B cell (primary cell): ENCODE results near the gene B4GALT7. TPM values are rescaled to one million over a fixed set of nuclear protein-coding genes. Genes with fewer than 3 reads are reported as not detected.

Experiments used
- ATAC-seq: fragments of 200-7000 bp; cut with Tn5 transposase; one replicate; pipeline ENCODE4 v1.10.0; 2021; ENCODE audit warnings: low read depth, mild to moderate bottlenecking, moderate number of reproducible peaks, moderate library complexity
- CTCF ChIA-PET: fragments of 350-600 bp; sonication (Branson Sonifier 250); formaldehyde crosslinking; loops from one replicate; lab custom pipeline; 2021; ENCODE audit warnings: antibody characterized with exemption, inconsistent platforms; lab: Charles Lee
- POLR2A ChIA-PET: fragments of 350-600 bp; sonication (Branson Sonifier 250); formaldehyde crosslinking; loops from one replicate; lab custom pipeline; 2021; ENCODE audit warnings: antibody characterized with exemption; lab: Charles Lee
- DNase-seq: peaks from one replicate; pipeline ENCODE4 v3.0.0; 2013
- H2AFZ ChIP-seq: 2 replicates; pipeline ENCODE4 v1.6.1; 2012; ENCODE audit warnings: mild to moderate bottlenecking, low read depth, low read length; ENCODE audit not compliant: insufficient read depth, poor library complexity, severe bottlenecking
- H3K27ac ChIP-seq, 2 donors: 1 replicate in 1 of 2; 2 replicates in 1 of 2; pipeline ENCODE4 v1.5.1; 2012 to 2013; ENCODE audit warnings: low read length in 2 of 2, mild to moderate bottlenecking in 2 of 2, moderate library complexity in 1 of 2
- H3K27me3 ChIP-seq, 4 experiments: fragments of 200-600 bp in 1 of 4; sonication (generic) in 1 of 4; replicated peaks in 1 of 4; 1 replicate in 2 of 4; 2 replicates in 2 of 4; pipeline versions ENCODE4 v1.6.1 to v1.7.0; 2013 to 2016; ENCODE audit warnings: low read length in 3 of 4, mild to moderate bottlenecking in 2 of 4, mixed read lengths in 1 of 4, moderate library complexity in 1 of 4; ENCODE audit not compliant: insufficient read depth in 4 of 4, control insufficient read depth in 3 of 4; ENCODE audit errors: control extremely low read depth in 1 of 4
- H3K36me3 ChIP-seq, 2 experiments: replicated peaks in 1 of 2; 1 replicate in 1 of 2; 2 replicates in 1 of 2; pipeline versions ENCODE4 v1.6.1 to v1.7.1; 2013; ENCODE audit warnings: low read length in 1 of 2; ENCODE audit not compliant: insufficient read depth in 2 of 2, control insufficient read depth in 1 of 2; ENCODE audit errors: control extremely low read depth in 1 of 2, extremely low read depth in 1 of 2
- H3K4me1 ChIP-seq, 2 donors: fragments of 200-600 bp in 1 of 2; sonication (generic) in 1 of 2; 1 replicate in 1 of 2; 2 replicates in 1 of 2; pipeline versions ENCODE4 v1.5.1 to v1.6.1; 2013 to 2017; ENCODE audit warnings: low read length in 2 of 2; ENCODE audit not compliant: control insufficient read depth in 2 of 2, insufficient read depth in 2 of 2
- H3K4me2 ChIP-seq: replicated peaks from 2 replicates; pipeline ENCODE3; 2012; ENCODE audit warnings: mild to moderate bottlenecking, low read depth, low read length; ENCODE audit not compliant: poor library complexity, severe bottlenecking
- H3K4me3 ChIP-seq, 5 experiments: fragments of 200-600 bp in 1 of 5; sonication (generic) in 1 of 5; 1 replicate in 3 of 5; 2 replicates in 2 of 5; pipeline versions ENCODE4 v1.5.1 to v1.7.0; 2011 to 2016; ENCODE audit warnings: low read length in 4 of 5, mild to moderate bottlenecking in 4 of 5, low read depth in 2 of 5, control low read depth in 1 of 5, moderate library complexity in 1 of 5; ENCODE audit not compliant: insufficient read depth in 1 of 5; ENCODE audit errors: control extremely low read depth in 1 of 5, extremely low read depth in 1 of 5
- H3K79me2 ChIP-seq: fragments of 200-600 bp; sonication (generic); one replicate; pipeline ENCODE4 v1.6.0; 2016; ENCODE audit warnings: low read length; ENCODE audit not compliant: control insufficient read depth, insufficient read depth
- H3K9ac ChIP-seq: fragments of 200-600 bp; sonication (generic); 2 replicates; pipeline ENCODE4 v1.6.1; 2017; ENCODE audit warnings: mild to moderate bottlenecking, low read length, moderate library complexity
- H3K9me3 ChIP-seq, 3 donors: one replicate each; pipeline versions ENCODE4 v1.6.1 to v1.7.1; 2013; ENCODE audit warnings: low read length in 2 of 3; ENCODE audit not compliant: control insufficient read depth in 2 of 3, insufficient read depth in 1 of 3; ENCODE audit errors: control extremely low read depth in 1 of 3
- H4K20me1 ChIP-seq: 2 replicates; pipeline ENCODE4 v1.6.0; 2012; ENCODE audit warnings: mild to moderate bottlenecking, low read length; ENCODE audit not compliant: insufficient read depth, control insufficient read depth, poor library complexity, severe bottlenecking
- H3K27ac Mint-ChIP-seq: one replicate; pipeline ENCODE4 v1.8.0; 2021; ENCODE audit warnings: mixed read lengths
- H3K27me3 Mint-ChIP-seq: one replicate; pipeline ENCODE4 v1.8.0; 2021; ENCODE audit warnings: mixed read lengths
- H3K4me1 Mint-ChIP-seq: one replicate; pipeline ENCODE4 v1.8.0; 2021; ENCODE audit warnings: mixed read lengths
- H3K4me3 Mint-ChIP-seq: one replicate; pipeline ENCODE4 v1.8.0; 2021; ENCODE audit warnings: mixed read lengths
- H3K9me3 Mint-ChIP-seq: one replicate; pipeline ENCODE4 v1.8.0; 2022; ENCODE audit warnings: mixed read lengths; ENCODE audit not compliant: insufficient read depth
- EZH2 ChIP-seq: IDR thresholded peaks from 2 replicates; pipeline ENCODE4 v1.6.1; 2012; ENCODE audit warnings: borderline replicate concordance, low read depth, mild to moderate bottlenecking, moderate library complexity, low read length; ENCODE audit not compliant: insufficient read depth, poor library complexity, severe bottlenecking
- WGBS: methylation state at CpG from one replicate; pipeline ENCODE4 v1.1.5; 2013; ENCODE audit warnings: missing lambda C conversion rate; ENCODE audit not compliant: insufficient coverage; 5-methylcytosine and 5-hydroxymethylcytosine counted together
- intact Hi-C: fragments of 100-400 bp; cut with micrococcal nuclease; formaldehyde crosslinking; loops from one replicate; pipeline ENCODE4 v1.10.0; 2022
- polyA plus RNA-seq: library from polyadenylated mRNA; depleted of rRNA; stranded (reverse); fragments of >200 nt; gene quantifications from 2 replicates; pipeline ENCODE4 v1.2.3, GENCODE V29; 2012
- total RNA-seq, 2 donors: library from RNA; stranded (reverse); fragments of 120-200 nt in 1 of 2; gene quantifications; 1 replicate in 1 of 2; 2 replicates in 1 of 2; pipeline versions ENCODE4 v1.2.3 to v1.2.4, GENCODE V29; 2013 to 2022
- TF ChIP-seq, protein P1 (sequence below): fragments of 200-600 bp; IDR thresholded peaks from one replicate; pipeline ENCODE4 v1.8.0; 2022; ENCODE audit warnings: antibody characterized with exemption, mild to moderate bottlenecking

The B4GALT7 gene
- total and polyA plus RNA-seq, 2 donors (not counting 1 experiment from before 2014, with no cell fraction given) = 27.0 to 41.8 TPM

DNA sequence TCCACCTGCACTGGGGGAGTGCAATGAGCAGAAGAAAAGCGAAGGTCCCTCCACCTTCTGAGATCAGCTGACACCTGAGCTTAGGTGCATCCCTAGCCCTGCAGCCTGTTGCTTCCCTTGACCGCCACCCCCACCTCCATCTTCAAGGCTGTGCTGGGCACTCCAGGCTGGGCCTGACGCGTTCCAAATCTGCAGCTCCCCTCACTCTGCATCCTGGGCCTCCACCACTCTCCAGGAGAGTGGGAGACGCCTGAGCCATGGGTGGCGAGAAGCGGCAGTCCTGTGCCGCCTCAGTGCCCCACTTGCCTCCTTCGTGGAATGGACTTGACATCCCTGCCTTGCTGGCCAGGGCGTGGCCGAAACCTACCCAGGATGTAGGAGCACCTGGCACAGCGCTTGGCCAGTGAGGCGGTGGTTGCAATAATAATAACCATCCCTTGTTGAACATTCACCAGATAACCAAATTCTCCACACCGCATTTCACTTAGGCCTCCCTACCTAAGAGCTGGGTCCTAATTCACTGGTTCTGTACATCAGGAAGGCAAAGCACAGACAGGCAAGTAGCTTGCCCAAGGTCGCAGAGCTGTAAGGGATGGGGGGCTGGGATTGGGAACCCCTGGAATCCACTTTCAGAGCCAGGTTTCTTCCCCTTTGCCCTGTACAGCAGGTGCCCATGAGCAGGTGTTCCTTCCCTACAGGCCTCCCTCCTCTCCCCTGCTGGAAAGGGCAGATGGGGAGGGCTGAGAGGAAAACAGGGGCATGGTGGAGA lies 11.7 kb downstream of the B4GALT7 start:
- DNase-seq = no peak
- H3K4me3 Mint-ChIP-seq = no peak overlapping the region
- WGBS = 97% methylated on average over 14 of the region's 15 CpGs

DNA sequence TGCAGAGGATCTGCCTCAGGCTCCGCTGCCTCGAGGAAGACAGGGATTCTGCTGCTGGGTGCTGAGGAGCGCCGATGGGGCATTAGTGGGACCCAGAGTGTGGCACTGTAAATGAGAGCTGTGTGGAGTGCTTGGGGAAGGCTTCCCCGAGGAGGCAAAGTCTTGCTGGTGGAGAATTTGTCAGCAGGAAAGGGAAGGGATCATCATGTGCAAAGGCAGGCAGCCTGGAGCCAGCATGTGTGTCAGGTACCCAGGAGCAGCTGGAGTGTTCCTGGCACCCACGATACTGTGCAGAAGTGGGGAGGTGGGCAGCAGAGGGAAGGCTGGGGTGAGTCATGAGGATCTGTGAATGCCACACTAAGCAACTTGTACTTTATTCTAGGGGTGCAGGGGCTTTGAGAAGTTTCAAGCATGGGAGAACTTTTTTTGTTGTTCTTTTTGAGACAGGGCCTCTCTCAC lies 12.3 kb downstream of the B4GALT7 start:
- Histone ChIP-seq H4K20me1 (peaks cover 14% of the 10 kb centered on the region), H3K9ac (no peak overlapping the region), H3K27me3 (no peaks in the 10 kb centered on the region), H3K9me3 (no peaks in the 10 kb centered on the region), H3K4me1 (peaks cover under 1 to 6% of the 10 kb centered on the region in 2 donors), H3K4me2 (no peak overlapping the region), H3K36me3 (peaks cover 3 to 16% of the 10 kb centered on the region in 2 experiments), H3K79me2 (no peaks in the 10 kb centered on the region), H3K27ac (no peak overlapping the region), H3K4me3 (no peak overlapping the region), H2AFZ (no peak overlapping the region)
- Mint-ChIP-seq H3K27ac (peak overlapping the region; percentile 65), H3K27me3 (no peaks in the 10 kb centered on the region), H3K9me3 (no peaks in the 10 kb centered on the region), H3K4me1 (peaks cover 6% of the 10 kb centered on the region), H3K4me3 (no peak overlapping the region)
- ChIA-PET CTCF (no interaction called here), POLR2A (no interaction called here)
- DNase-seq (no peak), ATAC-seq (no peak)
- 88% methylated on average over 6 of the region's 6 CpGs for WGBS
- intact Hi-C loops = no loop called here
- TF ChIP-seq EZH2 = no peak
- TF ChIP-seq, protein P1, sequence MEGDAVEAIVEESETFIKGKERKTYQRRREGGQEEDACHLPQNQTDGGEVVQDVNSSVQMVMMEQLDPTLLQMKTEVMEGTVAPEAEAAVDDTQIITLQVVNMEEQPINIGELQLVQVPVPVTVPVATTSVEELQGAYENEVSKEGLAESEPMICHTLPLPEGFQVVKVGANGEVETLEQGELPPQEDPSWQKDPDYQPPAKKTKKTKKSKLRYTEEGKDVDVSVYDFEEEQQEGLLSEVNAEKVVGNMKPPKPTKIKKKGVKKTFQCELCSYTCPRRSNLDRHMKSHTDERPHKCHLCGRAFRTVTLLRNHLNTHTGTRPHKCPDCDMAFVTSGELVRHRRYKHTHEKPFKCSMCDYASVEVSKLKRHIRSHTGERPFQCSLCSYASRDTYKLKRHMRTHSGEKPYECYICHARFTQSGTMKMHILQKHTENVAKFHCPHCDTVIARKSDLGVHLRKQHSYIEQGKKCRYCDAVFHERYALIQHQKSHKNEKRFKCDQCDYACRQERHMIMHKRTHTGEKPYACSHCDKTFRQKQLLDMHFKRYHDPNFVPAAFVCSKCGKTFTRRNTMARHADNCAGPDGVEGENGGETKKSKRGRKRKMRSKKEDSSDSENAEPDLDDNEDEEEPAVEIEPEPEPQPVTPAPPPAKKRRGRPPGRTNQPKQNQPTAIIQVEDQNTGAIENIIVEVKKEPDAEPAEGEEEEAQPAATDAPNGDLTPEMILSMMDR = no peak

More for the DNA sequence above, 11.7 kb downstream of the B4GALT7 start:
- no peak for ATAC-seq
- peaks cover 11% of the 10 kb centered on the region for H3K4me1 Mint-ChIP-seq
- H3K27ac Mint-ChIP-seq = peak overlapping the region; percentile 37
- Histone ChIP-seq H2AFZ (no peak overlapping the region), H3K79me2 (no peaks in the 10 kb centered on the region), H3K9me3 (no peaks in the 10 kb centered on the region), H3K9ac (no peak overlapping the region), H3K27me3 (no peaks in the 10 kb centered on the region), H3K27ac (no peak overlapping the region), H3K4me3 (no peak overlapping the region), H3K4me1 (peaks cover 5 to 10% of the 10 kb centered on the region in 2 donors), H3K36me3 (peaks cover 2 to 14% of the 10 kb centered on the region in 2 experiments), H3K4me2 (no peak overlapping the region), H4K20me1 (peaks cover 14% of the 10 kb centered on the region)
- ChIA-PET POLR2A (no interaction called here), CTCF (no interaction called here)
- intact Hi-C loops = no loop called here
- no peaks in the 10 kb centered on the region for H3K9me3 Mint-ChIP-seq
- TF ChIP-seq, protein P1 = no peak
- no peak for TF ChIP-seq EZH2
- H3K27me3 Mint-ChIP-seq = no peaks in the 10 kb centered on the region
